NT2/D1 (cell line): ENCODE measurements around the gene PRKAG2.

Source experiments
- YY1 ChIP-seq: IDR thresholded peaks from 2 replicates; pipeline ENCODE4 v1.6.1; 2011; ENCODE audit not compliant: insufficient read length, insufficient read depth
- ZNF274 ChIP-seq: IDR thresholded peaks from 2 replicates; pipeline ENCODE4 v1.6.1; 2011; ENCODE audit warnings: mild to moderate bottlenecking, low read depth, low read length

DNA sequence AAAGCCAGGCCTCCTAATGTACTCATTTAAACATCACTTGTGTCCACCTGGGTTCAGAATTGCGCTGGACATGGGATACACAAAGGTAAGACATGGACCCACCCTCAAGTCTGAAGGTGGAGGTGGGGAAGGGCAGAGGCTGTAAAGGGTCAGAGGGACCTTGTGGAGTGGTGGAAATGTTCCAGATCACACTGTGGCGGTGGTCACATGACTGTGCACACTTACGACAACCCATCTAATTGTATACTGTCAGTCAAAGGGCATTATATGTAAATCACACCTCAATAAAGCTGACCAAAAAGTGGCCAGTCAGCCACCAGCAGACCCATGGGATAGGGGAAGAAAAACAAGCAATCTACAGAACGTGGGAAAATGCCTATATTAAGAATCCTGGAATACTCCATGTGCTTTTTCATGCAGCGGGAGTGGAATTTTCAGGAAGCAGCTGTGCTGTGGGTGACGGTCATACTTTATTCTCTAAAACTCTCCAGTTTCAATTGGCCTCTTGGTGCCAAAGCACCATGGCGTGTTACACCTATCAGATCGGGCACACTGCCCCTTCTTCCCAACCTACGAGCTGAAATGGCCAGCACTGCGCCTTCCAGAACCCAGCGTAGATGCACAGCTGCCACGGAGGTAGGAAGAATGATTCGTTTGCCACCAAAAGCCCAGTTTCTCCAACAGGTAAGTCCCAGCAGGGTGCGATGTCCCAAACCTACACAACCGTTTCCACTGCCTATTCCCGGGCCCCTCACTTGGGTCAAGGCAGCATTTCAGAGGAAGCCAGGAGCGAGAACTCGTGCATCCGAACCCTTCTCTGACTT, 69.8 kb downstream of the PRKAG2 start:
- TF ChIP-seq ZNF274: no peak
- TF ChIP-seq YY1: no peak
